Measurements from ENCODE around the gene SERINC4. TPM values are rescaled to one million over a fixed set of nuclear protein-coding genes. Genes with fewer than 3 reads are reported as not detected.

SERINC4 gene
- total RNA-seq, 2 donors from 2014 or later, result not detected

DNA sequence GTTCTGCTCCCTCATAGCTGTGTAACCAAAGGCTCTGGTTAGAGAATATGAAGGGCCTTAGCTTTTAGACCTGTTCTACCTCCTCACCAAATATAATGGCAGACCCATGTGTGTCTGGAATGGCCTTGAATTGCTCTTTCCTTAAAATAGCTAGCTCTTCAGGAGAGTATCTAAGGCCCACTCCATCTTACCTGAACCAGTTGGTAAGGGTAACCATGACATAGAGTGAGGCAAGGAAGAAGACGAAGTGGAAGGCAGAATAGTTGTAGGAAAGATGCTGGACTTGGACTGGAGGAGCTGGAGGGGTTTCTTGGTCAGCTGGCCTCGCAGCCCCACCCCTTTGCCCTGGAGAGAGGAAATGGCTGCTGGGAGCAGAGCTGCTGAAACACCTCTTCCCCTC, 4.8 kb downstream of the SERINC4 start:
- ATAC-seq, result no peak
- no peak for DNase-seq
- TF ChIP-seq, protein P1, sequence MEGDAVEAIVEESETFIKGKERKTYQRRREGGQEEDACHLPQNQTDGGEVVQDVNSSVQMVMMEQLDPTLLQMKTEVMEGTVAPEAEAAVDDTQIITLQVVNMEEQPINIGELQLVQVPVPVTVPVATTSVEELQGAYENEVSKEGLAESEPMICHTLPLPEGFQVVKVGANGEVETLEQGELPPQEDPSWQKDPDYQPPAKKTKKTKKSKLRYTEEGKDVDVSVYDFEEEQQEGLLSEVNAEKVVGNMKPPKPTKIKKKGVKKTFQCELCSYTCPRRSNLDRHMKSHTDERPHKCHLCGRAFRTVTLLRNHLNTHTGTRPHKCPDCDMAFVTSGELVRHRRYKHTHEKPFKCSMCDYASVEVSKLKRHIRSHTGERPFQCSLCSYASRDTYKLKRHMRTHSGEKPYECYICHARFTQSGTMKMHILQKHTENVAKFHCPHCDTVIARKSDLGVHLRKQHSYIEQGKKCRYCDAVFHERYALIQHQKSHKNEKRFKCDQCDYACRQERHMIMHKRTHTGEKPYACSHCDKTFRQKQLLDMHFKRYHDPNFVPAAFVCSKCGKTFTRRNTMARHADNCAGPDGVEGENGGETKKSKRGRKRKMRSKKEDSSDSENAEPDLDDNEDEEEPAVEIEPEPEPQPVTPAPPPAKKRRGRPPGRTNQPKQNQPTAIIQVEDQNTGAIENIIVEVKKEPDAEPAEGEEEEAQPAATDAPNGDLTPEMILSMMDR (IDR thresholded peaks at IDR 0.05), result no peak
- TF ChIP-seq POLR2A (IDR thresholded peaks at IDR 0.05), result no peak
- Histone ChIP-seq H3K27me3 (no peaks in the 10 kb centered on the region), H3K36me3 (replicated peaks in 1 of 2; ENCODE audit: insufficient read depth in 1 of 2, low read depth in 2 of 2) (peaks cover 3 to 7% of the 10 kb centered on the region in 2 donors), H3K4me3 (no peak overlapping the region), H3K4me1 (peaks cover 72% of the 10 kb centered on the region), H3K27ac (peak overlapping the region; percentile 47 to 99 (median 97)), H3K9me3 (no peaks in the 10 kb centered on the region)
- 80 to 92% methylated on average over 2 of the region's 2 CpGs for WGBS, 2 donors
- intact Hi-C loops (cut with DNase I), result no loop called here

DNA sequence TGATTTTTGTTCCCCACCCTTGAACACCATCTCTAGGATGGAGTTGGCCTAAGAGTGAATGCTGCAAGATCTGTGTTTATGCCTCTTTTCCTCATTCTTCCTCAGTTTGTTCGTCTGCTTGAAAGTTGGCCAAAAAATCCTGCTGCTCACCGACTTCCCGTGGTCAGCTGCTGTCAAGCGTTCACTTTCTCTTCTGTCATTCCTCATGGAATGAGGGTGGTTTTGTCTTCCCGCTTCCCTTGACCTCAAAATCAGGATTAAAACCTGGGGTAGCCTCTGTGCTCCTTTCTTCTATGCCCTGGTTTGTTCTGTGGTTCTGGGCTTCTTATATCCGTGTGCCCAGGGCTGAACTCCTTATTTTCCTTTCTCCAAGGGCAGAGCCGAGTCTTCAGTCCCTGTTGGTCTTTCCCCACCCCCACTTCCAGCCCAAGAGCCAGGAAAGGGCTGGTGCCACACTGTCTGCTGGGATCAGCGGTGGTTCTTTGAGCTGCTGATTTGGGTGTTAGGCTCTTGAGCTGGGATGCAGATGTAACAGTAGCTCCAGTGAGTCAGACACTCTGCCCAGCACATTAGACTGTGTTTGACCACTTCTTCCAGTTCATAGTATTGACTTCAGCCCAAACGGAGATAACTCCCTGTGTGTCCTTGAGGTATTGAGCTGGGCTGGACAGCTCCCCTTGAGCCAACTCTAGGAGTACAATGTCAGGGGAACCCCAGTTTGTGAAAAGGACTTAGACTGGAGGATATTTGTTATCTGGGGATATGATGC, 5.6 kb downstream of the SERINC4 start:
- Histone ChIP-seq H3K9me3 (no peaks in the 10 kb centered on the region), H3K27ac (peak overlapping the region; percentile 47 to 99 (median 97)), H3K4me3 (no peak overlapping the region), H3K4me1 (peaks cover 67% of the 10 kb centered on the region), H3K36me3 (replicated peaks in 1 of 2; ENCODE audit: insufficient read depth in 1 of 2, low read depth in 2 of 2) (peaks cover 3 to 7% of the 10 kb centered on the region in 2 donors), H3K27me3 (no peaks in the 10 kb centered on the region)
- intact Hi-C loops (cut with DNase I), result no loop called here
- peak in 1 of 3 donors; percentile 48 for TF ChIP-seq POLR2A (IDR thresholded peaks at IDR 0.05)
- TF ChIP-seq, protein P1 (IDR thresholded peaks at IDR 0.05), result no peak
- DNase-seq (peak in 3 of 4 donors; percentile 19 to 32 (median 26)), ATAC-seq (no peak)
- WGBS, 2 donors, result 42 to 55% methylated on average over 9 of the region's 9 CpGs

DNA sequence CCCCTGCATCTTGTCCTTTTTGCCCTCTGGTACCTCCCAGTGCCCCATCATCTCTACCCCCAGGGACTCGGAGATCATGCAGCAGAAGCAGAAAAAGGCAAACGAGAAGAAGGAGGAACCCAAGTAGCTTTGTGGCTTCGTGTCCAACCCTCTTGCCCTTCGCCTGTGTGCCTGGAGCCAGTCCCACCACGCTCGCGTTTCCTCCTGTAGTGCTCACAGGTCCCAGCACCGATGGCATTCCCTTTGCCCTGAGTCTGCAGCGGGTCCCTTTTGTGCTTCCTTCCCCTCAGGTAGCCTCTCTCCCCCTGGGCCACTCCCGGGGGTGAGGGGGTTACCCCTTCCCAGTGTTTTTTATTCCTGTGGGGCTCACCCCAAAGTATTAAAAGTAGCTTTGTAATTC, 6.4 kb downstream of the SERINC4 start:
- TF ChIP-seq POLR2A (IDR thresholded peaks at IDR 0.05), result no peak
- TF ChIP-seq, protein P1 (IDR thresholded peaks at IDR 0.05), result no peak
- ATAC-seq (no peak), DNase-seq (peak in 1 of 4 donors; percentile 22)
- Histone ChIP-seq H3K27ac (peak overlapping the region; percentile 95 to 99 (median 98)), H3K27me3 (no peaks in the 10 kb centered on the region), H3K4me1 (peaks cover 63% of the 10 kb centered on the region), H3K36me3 (replicated peaks in 1 of 2; ENCODE audit: insufficient read depth in 1 of 2, low read depth in 2 of 2) (peaks cover 3 to 7% of the 10 kb centered on the region in 2 donors), H3K4me3 (no peak overlapping the region), H3K9me3 (no peaks in the 10 kb centered on the region)
- 50 to 55% methylated on average over 10 of the region's 10 CpGs for WGBS, 2 donors
- intact Hi-C loops (cut with DNase I), result no loop called here

GRCh38 chr15:43792761-43793476, 7.1 kb downstream of the SERINC4 start:
- Histone ChIP-seq H3K27me3 (no peaks in the 10 kb centered on the region), H3K9me3 (no peaks in the 10 kb centered on the region), H3K4me3 (peak overlapping the region; percentile 52 to 91), H3K4me1 (peaks cover 62% of the 10 kb centered on the region), H3K27ac (peak overlapping the region; percentile 95 to 99 (median 98)), H3K36me3 (replicated peaks in 1 of 2; ENCODE audit: insufficient read depth in 1 of 2, low read depth in 2 of 2) (peaks cover 3 to 7% of the 10 kb centered on the region in 2 donors)
- intact Hi-C loops (cut with DNase I), result no loop called here
- DNase-seq (peak; percentile 30 to 46 (median 38)), ATAC-seq (peak; percentile 1)
- TF ChIP-seq, protein P1 (IDR thresholded peaks at IDR 0.05), result peak in 3 of 7 experiments; percentile 2 to 18 (median 11)
- TF ChIP-seq POLR2A (IDR thresholded peaks at IDR 0.05), result peak in 1 of 3 donors; percentile 15
- WGBS, 2 donors, result 0 to 1% methylated on average over 24 to 33 of the region's 33 CpGs

Data from body of pancreas (tissue), 4 donors.